Progenitor cell of endocrine pancreas (in vitro differentiated cells): ENCODE data around the gene DAAM2. TPM values are rescaled to one million over a fixed set of nuclear protein-coding genes. Genes with fewer than 3 reads are reported as not detected.

Experiments
- DNase-seq: peaks from one replicate; pipeline ENCODE4 v3.0.0; 2021; ENCODE audit warnings: low spot score; ENCODE audit not compliant: unreplicated experiment
- H3K27ac Mint-ChIP-seq: 2 replicates; pipeline ENCODE4 v1.8.0; 2021; ENCODE audit warnings: mild to moderate bottlenecking, moderate library complexity, mixed read lengths
- H3K27me3 Mint-ChIP-seq: 2 replicates; pipeline ENCODE4 v1.8.0; 2021; ENCODE audit warnings: mixed read lengths
- H3K36me3 Mint-ChIP-seq: 2 replicates; pipeline ENCODE4 v1.8.0; 2022; ENCODE audit warnings: mixed read lengths; ENCODE audit not compliant: insufficient read depth
- H3K4me1 Mint-ChIP-seq: 2 replicates; pipeline ENCODE4 v1.8.0; 2021; ENCODE audit warnings: low read depth, mixed read lengths
- H3K4me3 Mint-ChIP-seq: 2 replicates; pipeline ENCODE4 v1.8.0; 2021; ENCODE audit warnings: low read depth, mild to moderate bottlenecking, moderate library complexity, mixed read lengths
- H3K9me3 Mint-ChIP-seq: 2 replicates; pipeline ENCODE4 v1.8.0; 2021; ENCODE audit warnings: low read depth, mixed read lengths
- total RNA-seq: library from RNA; stranded (reverse); gene quantifications from 2 replicates; pipeline ENCODE4 v1.2.1, GENCODE V29; 2021
- TF ChIP-seq, protein P1 (sequence below): fragments of 200-600 bp; sonication (generic); IDR thresholded peaks from one replicate; pipeline ENCODE4 v1.5.0; 2021; ENCODE audit warnings: antibody characterized with exemption, mild to moderate bottlenecking; ENCODE audit not compliant: unreplicated experiment

Gene DAAM2
- total RNA-seq, 1 donor from 2014 or later: 6.3 TPM

DNA sequence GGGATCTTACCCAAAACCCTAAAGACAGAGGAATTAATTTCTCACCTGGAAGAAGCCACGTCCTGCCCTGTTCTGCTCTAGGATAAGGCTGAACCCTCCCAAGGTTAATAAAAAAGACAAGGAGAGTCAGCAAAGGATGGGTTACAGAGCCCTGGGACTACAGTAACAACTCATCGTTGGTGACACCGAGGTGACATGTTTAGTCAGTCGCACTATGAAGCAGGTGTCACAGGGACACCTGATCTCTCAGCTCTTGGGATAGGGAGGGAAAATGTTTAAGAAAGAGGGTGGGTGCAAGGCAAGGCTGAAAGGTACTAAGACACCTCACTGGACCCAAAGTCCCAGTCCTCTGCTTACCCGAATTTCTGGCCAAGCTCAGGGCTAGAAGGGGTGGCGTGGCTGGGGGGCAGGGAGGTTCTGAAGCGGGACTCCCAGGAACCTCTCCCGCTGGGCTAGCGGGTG is 141.5 kb downstream of the DAAM2 start:
- peaks cover 22% of the 10 kb centered on the region for H3K4me1 Mint-ChIP-seq
- H3K4me3 Mint-ChIP-seq: peak overlapping the region; percentile 83
- no peaks in the 10 kb centered on the region for H3K9me3 Mint-ChIP-seq
- peak overlapping the region; percentile 47 for H3K27ac Mint-ChIP-seq
- H3K36me3 Mint-ChIP-seq: no peaks in the 10 kb centered on the region
- no peak for DNase-seq
- TF ChIP-seq, protein P1, sequence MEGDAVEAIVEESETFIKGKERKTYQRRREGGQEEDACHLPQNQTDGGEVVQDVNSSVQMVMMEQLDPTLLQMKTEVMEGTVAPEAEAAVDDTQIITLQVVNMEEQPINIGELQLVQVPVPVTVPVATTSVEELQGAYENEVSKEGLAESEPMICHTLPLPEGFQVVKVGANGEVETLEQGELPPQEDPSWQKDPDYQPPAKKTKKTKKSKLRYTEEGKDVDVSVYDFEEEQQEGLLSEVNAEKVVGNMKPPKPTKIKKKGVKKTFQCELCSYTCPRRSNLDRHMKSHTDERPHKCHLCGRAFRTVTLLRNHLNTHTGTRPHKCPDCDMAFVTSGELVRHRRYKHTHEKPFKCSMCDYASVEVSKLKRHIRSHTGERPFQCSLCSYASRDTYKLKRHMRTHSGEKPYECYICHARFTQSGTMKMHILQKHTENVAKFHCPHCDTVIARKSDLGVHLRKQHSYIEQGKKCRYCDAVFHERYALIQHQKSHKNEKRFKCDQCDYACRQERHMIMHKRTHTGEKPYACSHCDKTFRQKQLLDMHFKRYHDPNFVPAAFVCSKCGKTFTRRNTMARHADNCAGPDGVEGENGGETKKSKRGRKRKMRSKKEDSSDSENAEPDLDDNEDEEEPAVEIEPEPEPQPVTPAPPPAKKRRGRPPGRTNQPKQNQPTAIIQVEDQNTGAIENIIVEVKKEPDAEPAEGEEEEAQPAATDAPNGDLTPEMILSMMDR: no peak
- H3K27me3 Mint-ChIP-seq: peaks cover 10% of the 10 kb centered on the region

DNA sequence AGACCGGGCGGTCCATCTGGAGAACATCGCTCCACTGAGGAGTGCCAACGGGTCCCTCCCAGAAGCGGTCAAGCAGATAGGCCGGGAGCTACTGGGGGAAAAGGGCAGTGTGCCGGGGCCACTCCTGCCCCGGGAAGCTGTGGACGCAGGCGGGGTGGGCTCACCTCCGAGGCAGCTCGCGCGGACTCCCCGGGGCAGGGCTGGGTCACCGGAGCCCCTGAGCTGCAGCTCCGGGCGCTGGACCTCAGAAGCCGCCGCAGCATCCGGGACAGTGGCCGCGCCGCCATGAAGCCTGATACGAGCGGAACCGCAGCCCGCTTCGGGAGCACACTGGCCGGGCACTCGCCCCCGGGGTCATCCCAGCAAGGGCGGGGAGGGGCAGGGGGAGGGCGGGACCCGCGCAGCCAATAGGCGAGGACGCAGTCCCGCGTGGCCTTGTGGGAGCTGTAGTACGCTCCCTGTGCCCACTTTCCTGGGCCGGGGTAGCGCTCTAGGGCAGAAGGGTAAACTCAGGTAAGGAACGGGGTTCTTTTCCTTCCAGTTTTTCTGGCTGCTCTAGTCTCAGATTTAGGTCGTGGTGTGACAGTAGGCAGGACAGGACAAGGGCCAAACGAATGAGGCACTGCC is 142.1 kb downstream of the DAAM2 start, which contains the start of gene MOCS1:
TSS of gene MOCS1 (minus strand) at position 332 of the 627 bp plus-strand sequence. CDS start at position 287, 45 bp downstream.
- peak within 1 kb of the TSS; percentile 83 for H3K4me3 Mint-ChIP-seq
- TF ChIP-seq, protein P1: no peak
- no peaks in the 10 kb centered on the region for H3K9me3 Mint-ChIP-seq
- H3K27ac Mint-ChIP-seq: peak within 1 kb of the TSS; percentile 47
- H3K27me3 Mint-ChIP-seq: peaks cover 10% of the 10 kb centered on the region
- H3K4me1 Mint-ChIP-seq: peaks cover 25% of the 10 kb centered on the region
- no peaks in the 10 kb centered on the region for H3K36me3 Mint-ChIP-seq
- peak; percentile 58 for DNase-seq

DNA sequence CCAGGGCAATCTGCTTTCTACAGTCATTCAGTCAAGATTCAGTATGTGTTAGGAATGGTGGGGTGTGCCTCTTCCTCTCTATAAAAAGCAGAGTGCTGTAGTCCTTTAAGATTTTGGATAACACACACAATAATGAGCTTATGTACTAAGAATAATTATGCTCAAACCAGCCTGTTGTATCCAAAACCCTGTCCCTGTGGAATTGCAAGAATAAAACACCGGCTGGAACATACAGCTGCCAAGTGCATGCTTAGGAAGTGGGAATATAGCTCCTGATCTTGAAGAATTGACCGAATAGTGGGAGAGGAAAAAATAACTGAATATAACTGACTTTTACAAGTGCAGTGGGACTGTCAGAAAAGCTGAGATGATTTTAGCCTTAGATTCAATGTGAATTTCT is 143.1 kb downstream of the DAAM2 start:
- no peak overlapping the region for H3K27ac Mint-ChIP-seq
- H3K27me3 Mint-ChIP-seq: peaks cover 10% of the 10 kb centered on the region
- H3K36me3 Mint-ChIP-seq: no peaks in the 10 kb centered on the region
- no peaks in the 10 kb centered on the region for H3K9me3 Mint-ChIP-seq
- peaks cover 20% of the 10 kb centered on the region for H3K4me1 Mint-ChIP-seq
- no peak overlapping the region for H3K4me3 Mint-ChIP-seq
- no peak for DNase-seq
- TF ChIP-seq, protein P1: no peak

DNA sequence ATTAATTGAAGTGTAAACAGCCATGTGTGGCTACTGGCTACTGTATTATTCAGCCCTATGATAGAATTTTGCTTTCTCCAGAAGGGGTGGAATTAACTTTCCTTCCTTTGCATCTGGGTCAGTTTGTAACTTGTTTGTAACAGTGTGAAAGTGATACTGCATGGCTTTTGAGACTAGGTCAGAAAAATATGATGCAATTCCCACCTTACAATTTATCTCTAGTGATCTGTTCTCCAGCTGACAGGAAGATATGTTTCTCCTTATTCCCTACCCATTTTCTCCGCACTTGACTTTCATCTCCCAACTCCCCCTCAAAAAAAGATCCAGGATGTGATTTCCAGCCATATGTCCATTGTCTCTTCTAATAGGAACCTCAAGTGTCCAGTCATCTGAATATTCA is 144.7 kb downstream of the DAAM2 start:
- TF ChIP-seq, protein P1: no peak
- no peak overlapping the region for H3K4me3 Mint-ChIP-seq

DNA sequence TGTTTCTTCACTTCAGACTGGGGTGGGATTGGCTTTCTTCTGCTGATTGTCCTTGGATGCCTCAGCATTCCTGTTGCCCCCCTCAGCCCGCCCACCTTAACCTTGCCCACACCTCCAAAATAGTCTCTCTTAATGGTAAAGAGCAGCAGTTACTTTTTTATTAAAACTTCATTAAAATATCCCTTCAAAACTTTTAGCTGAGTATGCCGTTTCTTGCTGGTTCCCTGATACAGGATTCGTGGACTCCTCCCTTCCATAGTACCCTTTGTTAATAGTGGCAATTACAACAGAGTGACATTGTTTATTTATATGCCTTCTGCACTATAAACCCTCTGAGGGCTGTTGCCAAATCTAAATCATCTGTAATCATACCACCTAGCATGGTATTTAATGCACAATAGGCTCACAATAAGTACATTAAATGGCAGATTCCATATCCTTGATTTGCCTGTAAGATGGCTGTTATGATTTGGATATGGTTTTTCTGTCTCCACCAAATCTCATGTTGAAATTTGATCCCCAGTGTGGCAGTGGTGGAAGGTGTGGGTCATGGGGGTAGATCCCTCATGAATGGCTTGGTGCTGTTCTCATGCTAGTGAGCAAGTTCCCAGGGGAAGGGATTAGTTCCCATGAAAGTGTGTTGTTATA is 145.6 kb downstream of the DAAM2 start:
- Mint-ChIP-seq H3K9me3 (no peaks in the 10 kb centered on the region), H3K4me1 (peaks cover 14% of the 10 kb centered on the region), H3K27me3 (peaks cover 10% of the 10 kb centered on the region), H3K27ac (no peak overlapping the region), H3K36me3 (no peaks in the 10 kb centered on the region), H3K4me3 (no peak overlapping the region)
- no peak for DNase-seq
- TF ChIP-seq, protein P1: no peak

More for the DNA sequence above, 144.7 kb downstream of the DAAM2 start:
- H3K4me1 Mint-ChIP-seq: peaks cover 17% of the 10 kb centered on the region
- H3K27me3 Mint-ChIP-seq: peaks cover 10% of the 10 kb centered on the region
- no peaks in the 10 kb centered on the region for H3K36me3 Mint-ChIP-seq
- no peak for DNase-seq
- no peaks in the 10 kb centered on the region for H3K9me3 Mint-ChIP-seq
- H3K27ac Mint-ChIP-seq: no peak overlapping the region
